Spleen (tissue), 11 donors: Measurements from ENCODE around the gene MMP25. TPM values are rescaled to one million over a fixed set of nuclear protein-coding genes. Genes with fewer than 3 reads are reported as not detected.

Experiments
- DNase-seq: peaks from one replicate; pipeline ENCODE4 v3.0.0-alpha.2; 2020
- H3K27ac ChIP-seq, 8 donors: fragments of 200-600 bp; sonication (generic) in 7 of 8; 1 replicate in 4 of 8; 2 replicates in 4 of 8; pipeline versions ENCODE4 v1.5.0 to v1.8.0; 2016 to 2021; ENCODE audit warnings: inconsistent platforms in 4 of 8, mild to moderate bottlenecking in 4 of 8, moderate library complexity in 1 of 8
- H3K27me3 ChIP-seq, 7 donors: fragments of 200-600 bp; sonication (generic) in 6 of 7; replicated peaks in 1 of 7; 1 replicate in 4 of 7; 2 replicates in 3 of 7; pipeline versions ENCODE4 v1.5.0 to v1.8.0; 2016 to 2021; ENCODE audit warnings: inconsistent platforms in 3 of 7, mild to moderate bottlenecking in 1 of 7
- H3K36me3 ChIP-seq, 6 donors: fragments of 200-600 bp; sonication (generic) in 5 of 6; 1 replicate in 4 of 6; 2 replicates in 2 of 6; pipeline versions ENCODE4 v1.5.0 to v1.8.0; 2016 to 2021; ENCODE audit warnings: inconsistent platforms in 2 of 6
- H3K4me1 ChIP-seq, 6 donors: fragments of 200-600 bp; sonication (generic) in 5 of 6; 1 replicate in 3 of 6; 2 replicates in 3 of 6; pipeline versions ENCODE4 v1.5.0 to v1.8.0; 2016 to 2021; ENCODE audit warnings: inconsistent platforms in 3 of 6
- H3K4me3 ChIP-seq, 8 donors: fragments of 200-600 bp; sonication (generic) in 7 of 8; 1 replicate in 4 of 8; 2 replicates in 4 of 8; pipeline versions ENCODE4 v1.5.0 to v1.8.0; 2016 to 2021; ENCODE audit warnings: inconsistent platforms in 4 of 8, mild to moderate bottlenecking in 4 of 8, moderate library complexity in 2 of 8
- H3K9me3 ChIP-seq, 8 donors: fragments of 200-600 bp; sonication (generic) in 7 of 8; 1 replicate in 4 of 8; 2 replicates in 4 of 8; pipeline versions ENCODE4 v1.5.0 to v1.8.0; 2016 to 2021; ENCODE audit warnings: inconsistent platforms in 4 of 8
- POLR2A ChIP-seq, 3 donors: fragments of 450-650 bp; IDR thresholded peaks; one replicate each; pipeline ENCODE4 v1.5.1; 2017; ENCODE audit warnings: antibody characterized with exemption in 3 of 3, mild to moderate bottlenecking in 1 of 3
- POLR2AphosphoS5 ChIP-seq, 3 donors: sonication (generic); formaldehyde crosslinking; IDR thresholded peaks; one replicate each; pipeline ENCODE4 v1.5.1; 2017; ENCODE audit warnings: antibody characterized with exemption in 3 of 3
- WGBS, 5 donors: extraction: QIAGEN DNeasy Blood & Tissue Kit in 3 of 5; methylation state at CpG; one replicate each; pipeline versions ENCODE4 v1.1.5 to v1.1.7; 2013 to 2018; 5-methylcytosine and 5-hydroxymethylcytosine counted together
- intact Hi-C: fragments of 100-400 bp; cut with DNase I; formaldehyde crosslinking; loops from one replicate; pipeline ENCODE4 v1.15.0; 2023; ENCODE audit warnings: low total_unique reads
- polyA plus RNA-seq, 3 donors: library from polyadenylated mRNA; stranded (reverse); fragments of 200-250 nt; gene quantifications; one replicate each; pipeline ENCODE4 v1.2.1, GENCODE V29; 2013
- total RNA-seq, 7 donors: library from RNA; depleted of rRNA in 3 of 7; stranded (reverse); fragments of >200 nt in 3 of 7; fragmentation: NEBNext Ultra II Directional in 4 of 7; extraction: Animal tissue kit (Norgen Biotek cat#: 25700) in 4 of 7; gene quantifications; one replicate each; pipeline versions ENCODE4 v1.1.0 to v1.2.1, GENCODE V29; 2016 to 2021
- TF ChIP-seq, protein P1 (sequence below), 11 experiments: fragments of 200-600 bp in 7 of 11; fragments of 450-650 bp in 4 of 11; sonication (generic) in 4 of 11; IDR thresholded peaks in 8 of 11; conservative IDR thresholded peaks in 3 of 11; 1 replicate in 7 of 11; 2 replicates in 4 of 11; pipeline versions ENCODE4 v1.4.0 to v1.8.0; 2016 to 2021; ENCODE audit warnings: antibody characterized with exemption in 11 of 11, inconsistent platforms in 4 of 11, mild to moderate bottlenecking in 1 of 11
- donor health status: healthy with polysubstance abuse.
- donor health status: DM: no; HTN: no; CAD: no; lungs with moderate emphysema.
- donor health status: DM: no; HTN: no; CAD: no.
- donor health status: Bipolar disorder and iron deficiency.
- donor health status: healthy.
- donor health status: DM: no; HTN: no; CAD: no.
- donor health status: DM: yes; HTN: yes; CAD: no.

The MMP25 gene
- total and polyA plus RNA-seq, 10 donors, result 2.7 to 282 (median 65.6) TPM

DNA sequence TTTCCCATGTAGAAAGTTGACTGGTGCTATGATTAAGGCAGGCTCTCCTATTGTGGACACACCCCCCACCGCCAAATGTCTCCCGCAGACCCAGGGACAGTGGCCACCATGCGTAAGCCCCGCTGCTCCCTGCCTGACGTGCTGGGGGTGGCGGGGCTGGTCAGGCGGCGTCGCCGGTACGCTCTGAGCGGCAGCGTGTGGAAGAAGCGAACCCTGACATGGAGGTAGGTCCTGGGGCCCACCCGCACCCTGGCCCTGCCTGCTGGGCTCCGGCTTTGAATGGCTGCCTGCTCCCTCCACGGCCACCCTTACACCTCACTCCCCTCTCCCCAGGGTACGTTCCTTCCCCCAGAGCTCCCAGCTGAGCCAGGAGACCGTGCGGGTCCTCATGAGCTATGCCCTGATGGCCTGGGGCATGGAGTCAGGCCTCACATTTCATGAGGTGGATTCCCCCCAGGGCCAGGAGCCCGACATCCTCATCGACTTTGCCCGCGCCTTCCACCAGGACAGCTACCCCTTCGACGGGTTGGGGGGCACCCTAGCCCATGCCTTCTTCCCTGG is 3.6 kb downstream of the MMP25 start:
- Histone ChIP-seq H3K4me1 (peaks cover 20 to 83% (median 31%) of the 10 kb centered on the region in 6 donors), H3K27me3 (peaks cover 0 to 55% (median 31%) of the 10 kb centered on the region in 7 donors), H3K27ac (peak overlapping the region in 7 of 8 donors; percentile 51 to 95 (median 81)), H3K9me3 (no peaks in the 10 kb centered on the region), H3K4me3 (peak overlapping the region in 4 of 8 donors; percentile 17 to 84 (median 44)), H3K36me3 (peaks cover 0 to 20% (median 0%) of the 10 kb centered on the region in 6 donors)
- 83 to 85% (median 84%) methylated on average over 24 to 26 of the region's 26 CpGs for WGBS, 5 donors
- intact Hi-C loops, result loop anchor here (10.0 kb wide), 1 partner anchor 115 kb away; no protein-coding TSS in a partner anchor
- no peak for DNase-seq
- TF ChIP-seq POLR2A (IDR thresholded peaks at IDR 0.05), result no peak
- TF ChIP-seq POLR2AphosphoS5 (IDR thresholded peaks at IDR 0.05), result peak; percentile 11 to 75 (median 50)

DNA sequence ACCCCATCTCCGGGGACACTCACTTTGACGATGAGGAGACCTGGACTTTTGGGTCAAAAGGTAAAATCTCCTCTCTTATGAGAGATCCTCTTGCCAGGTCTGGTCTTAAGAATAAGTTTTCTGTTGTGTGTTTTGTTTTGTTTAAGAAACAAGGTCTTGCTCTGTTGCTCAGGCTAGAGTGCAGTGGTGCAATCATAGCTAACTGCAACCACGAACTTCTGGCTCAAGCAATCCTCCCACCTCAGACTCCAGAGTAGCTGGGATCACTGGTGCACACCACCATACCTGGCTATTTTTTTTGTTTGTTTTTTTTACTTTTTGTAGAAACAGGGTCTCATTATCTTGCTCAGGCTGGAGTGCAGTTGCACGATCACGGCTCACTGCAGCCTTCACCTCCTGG is 4.1 kb downstream of the MMP25 start:
- Histone ChIP-seq H3K4me1 (peaks cover 20 to 83% (median 31%) of the 10 kb centered on the region in 6 donors), H3K9me3 (no peaks in the 10 kb centered on the region), H3K4me3 (peak overlapping the region in 3 of 8 donors; percentile 26 to 84 (median 63)), H3K27ac (peak overlapping the region in 7 of 8 donors; percentile 51 to 95 (median 81)), H3K36me3 (peaks cover 0 to 24% (median 0%) of the 10 kb centered on the region in 6 donors), H3K27me3 (peaks cover 0 to 50% (median 26%) of the 10 kb centered on the region in 7 donors)
- no peak for DNase-seq
- no peak for TF ChIP-seq POLR2AphosphoS5 (IDR thresholded peaks at IDR 0.05)
- TF ChIP-seq POLR2A (IDR thresholded peaks at IDR 0.05), result no peak
- TF ChIP-seq, protein P1, sequence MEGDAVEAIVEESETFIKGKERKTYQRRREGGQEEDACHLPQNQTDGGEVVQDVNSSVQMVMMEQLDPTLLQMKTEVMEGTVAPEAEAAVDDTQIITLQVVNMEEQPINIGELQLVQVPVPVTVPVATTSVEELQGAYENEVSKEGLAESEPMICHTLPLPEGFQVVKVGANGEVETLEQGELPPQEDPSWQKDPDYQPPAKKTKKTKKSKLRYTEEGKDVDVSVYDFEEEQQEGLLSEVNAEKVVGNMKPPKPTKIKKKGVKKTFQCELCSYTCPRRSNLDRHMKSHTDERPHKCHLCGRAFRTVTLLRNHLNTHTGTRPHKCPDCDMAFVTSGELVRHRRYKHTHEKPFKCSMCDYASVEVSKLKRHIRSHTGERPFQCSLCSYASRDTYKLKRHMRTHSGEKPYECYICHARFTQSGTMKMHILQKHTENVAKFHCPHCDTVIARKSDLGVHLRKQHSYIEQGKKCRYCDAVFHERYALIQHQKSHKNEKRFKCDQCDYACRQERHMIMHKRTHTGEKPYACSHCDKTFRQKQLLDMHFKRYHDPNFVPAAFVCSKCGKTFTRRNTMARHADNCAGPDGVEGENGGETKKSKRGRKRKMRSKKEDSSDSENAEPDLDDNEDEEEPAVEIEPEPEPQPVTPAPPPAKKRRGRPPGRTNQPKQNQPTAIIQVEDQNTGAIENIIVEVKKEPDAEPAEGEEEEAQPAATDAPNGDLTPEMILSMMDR (IDR thresholded peaks at IDR 0.05 in 8 of 11, conservative IDR thresholded peaks at IDR 0.05 in 3 of 11), result no peak
- 67 to 73% (median 71%) methylated on average over 5 of the region's 5 CpGs for WGBS, 5 donors
- intact Hi-C loops, result loop anchor here (10.0 kb wide), 1 partner anchor 114 kb away; no protein-coding TSS in a partner anchor

DNA sequence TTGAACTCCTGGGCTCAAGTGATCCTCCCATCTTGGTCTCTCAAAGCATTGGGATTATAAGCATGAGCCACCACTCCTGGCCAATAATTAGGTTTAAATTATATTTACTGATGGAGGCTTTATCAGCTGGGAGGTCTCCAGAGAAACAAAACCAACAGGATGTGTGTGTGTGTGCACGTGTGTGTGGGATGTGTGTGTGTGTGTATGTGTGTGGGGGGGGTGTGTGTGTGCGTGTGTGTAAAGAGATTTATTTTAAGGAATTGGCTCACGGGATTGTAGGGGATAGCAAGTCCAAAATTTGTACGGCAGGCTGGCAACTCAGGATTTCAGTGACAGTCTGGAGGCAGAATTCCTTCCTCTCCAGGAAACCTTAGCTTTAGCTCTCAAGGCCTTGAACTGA is 4.6 kb downstream of the MMP25 start:
- Histone ChIP-seq H3K4me3 (peak overlapping the region in 3 of 8 donors; percentile 26 to 84 (median 63)), H3K27ac (peak overlapping the region in 7 of 8 donors; percentile 53 to 95 (median 81)), H3K9me3 (no peaks in the 10 kb centered on the region), H3K36me3 (peaks cover 0 to 24% (median 0%) of the 10 kb centered on the region in 6 donors), H3K27me3 (peaks cover 0 to 45% (median 21%) of the 10 kb centered on the region in 7 donors), H3K4me1 (peaks cover 15 to 83% (median 29%) of the 10 kb centered on the region in 6 donors)
- DNase-seq, result no peak
- intact Hi-C loops, result loop anchor here (10.0 kb wide), 1 partner anchor 114 kb away; no protein-coding TSS in a partner anchor
- WGBS, 5 donors, result 20 to 39% (median 23%) methylated on average over 4 of the region's 4 CpGs
- TF ChIP-seq POLR2A (IDR thresholded peaks at IDR 0.05) (no peak), POLR2AphosphoS5 (IDR thresholded peaks at IDR 0.05) (no peak)

DNA sequence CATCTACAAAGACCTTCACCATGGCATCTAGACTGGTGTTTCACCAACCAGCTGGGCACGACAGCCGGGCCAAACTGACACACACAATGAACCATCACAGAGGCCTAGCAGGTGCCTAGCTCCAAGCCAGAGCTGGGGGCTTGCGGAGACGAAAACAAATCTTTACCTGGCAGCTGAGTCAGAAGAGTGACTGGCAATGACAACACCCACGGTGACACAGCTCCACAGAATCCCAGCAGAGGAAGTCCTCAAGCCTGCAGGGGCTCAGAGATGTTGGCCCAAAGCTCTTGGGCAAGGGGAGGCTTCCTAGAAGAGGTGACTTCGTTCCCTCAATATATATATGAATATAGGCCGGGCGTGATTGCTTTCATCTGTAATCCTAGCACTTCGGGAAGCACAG is 5.1 kb downstream of the MMP25 start:
- Histone ChIP-seq H3K27ac (peak overlapping the region in 7 of 8 donors; percentile 51 to 95 (median 81)), H3K36me3 (peaks cover 0 to 28% (median 0%) of the 10 kb centered on the region in 6 donors), H3K27me3 (peaks cover 0 to 40% (median 16%) of the 10 kb centered on the region in 7 donors), H3K4me1 (peaks cover 10 to 83% (median 28%) of the 10 kb centered on the region in 6 donors), H3K9me3 (no peaks in the 10 kb centered on the region), H3K4me3 (peak overlapping the region in 1 of 8 donors; percentile 84)
- intact Hi-C loops, result loop anchor here (10.0 kb wide), 1 partner anchor 113 kb away; no protein-coding TSS in a partner anchor
- WGBS, 5 donors, result 50 to 80% (median 57%) methylated on average over 9 of the region's 9 CpGs
- TF ChIP-seq, protein P1 (IDR thresholded peaks at IDR 0.05 in 8 of 11, conservative IDR thresholded peaks at IDR 0.05 in 3 of 11), result no peak
- TF ChIP-seq POLR2A (IDR thresholded peaks at IDR 0.05), result no peak
- peak; percentile 50 to 77 (median 57) for TF ChIP-seq POLR2AphosphoS5 (IDR thresholded peaks at IDR 0.05)
- no peak for DNase-seq
